Measurements from ENCODE around the gene RPL15. TPM values are rescaled to one million over a fixed set of nuclear protein-coding genes. Genes with fewer than 3 reads are reported as not detected.

RPL15 gene
- total and polyA plus RNA-seq, 2 of the 13 experiments (the other 11 are each of a cell fraction or from before 2014, with no cell fraction given): 1,297 to 3,693 TPM

DNA sequence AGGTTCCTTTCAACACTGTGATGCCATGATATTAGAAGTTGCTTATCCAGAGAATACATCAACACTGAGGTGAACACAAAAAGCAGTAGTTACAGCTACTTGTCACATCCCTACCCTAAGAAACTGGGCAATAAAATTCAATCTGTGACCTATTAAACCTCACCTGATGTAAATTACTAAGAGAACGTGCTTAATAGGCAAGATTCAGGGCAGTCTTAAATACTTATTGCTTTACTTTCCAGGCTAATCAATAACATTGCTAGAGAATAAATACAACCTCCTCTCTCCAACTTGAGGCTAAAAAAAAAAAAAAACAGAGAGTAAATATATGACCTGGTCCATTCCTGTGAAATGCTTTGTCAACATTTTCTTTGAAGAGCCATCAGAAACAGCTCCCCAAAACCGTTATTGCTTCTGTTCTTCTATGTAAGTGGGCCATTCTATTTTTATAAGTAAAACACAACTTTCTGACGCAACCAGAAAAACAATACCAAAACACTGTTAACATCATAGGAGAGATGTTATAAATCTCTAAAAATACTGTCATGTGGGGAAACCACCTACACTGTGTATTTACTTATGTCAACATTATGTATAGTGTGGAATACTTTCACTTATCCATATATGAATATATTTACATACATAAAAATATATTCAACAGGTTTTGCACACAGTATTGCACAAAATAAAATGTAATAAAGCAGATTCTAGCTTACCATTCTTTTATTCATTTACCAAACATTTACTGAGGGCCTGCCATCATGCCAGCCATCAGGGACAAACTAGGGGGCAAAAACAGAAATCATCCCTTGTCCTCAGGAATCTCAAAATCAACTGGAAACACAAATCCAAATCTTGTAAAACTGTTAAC is 2.8 kb upstream of the RPL15 start:
- no peak overlapping the region for H3K27ac ChIP-seq (ENCODE audit: extremely low read length, insufficient read depth, low read length)
- H3K9ac ChIP-seq (ENCODE audit: insufficient read depth, low read depth, low read length): no peak overlapping the region
- no peaks in the 10 kb centered on the region; a peak in 1 of 5 replicates for H3K27me3 ChIP-seq (ENCODE audit: control insufficient read depth in 1 of 2, insufficient read depth in 2 of 2, low read length in 2 of 2)
- H4K20me1 ChIP-seq (ENCODE audit: insufficient read depth, low read length): peaks cover 23% of the 10 kb centered on the region
- DNase-seq (ENCODE audit: low spot score): no peak
- 39% methylated on average over 3 of the region's 3 CpGs for whole genome bisulfite sequencing (ENCODE audit: low lambda C conversion rate)
- intact Hi-C loops (cut with micrococcal nuclease; ENCODE audit: unreplicated experiment) (no loop called here), in situ Hi-C loops (cut with HindIII; ENCODE audit: extremely low pct_ligation_motif_present, low pct_unique_long_range_greater_than_20kb) (no loop called here)
- H3K4me3 ChIP-seq (replicated peaks in 1 of 3; ENCODE audit: insufficient read depth in 1 of 3, low read depth in 2 of 3, low read length in 3 of 3): peak overlapping the region in 1 of 3 experiments; percentile 23; a peak in 2 of 6 replicates
- H3K36me3 ChIP-seq (replicated peaks in 1 of 2; ENCODE audit: control insufficient read depth in 1 of 2, insufficient read depth in 2 of 2, low read length in 2 of 2): peaks cover 1 to 15% of the 10 kb centered on the region in 2 experiments; a peak in 1 of 5 replicates
- H2AFZ ChIP-seq (ENCODE audit: low read length): no peak overlapping the region
- no peak for FAIRE-seq
- no peaks in the 10 kb centered on the region for H3K9me3 ChIP-seq (ENCODE audit: low read length)
- peaks cover 35% of the 10 kb centered on the region for H3K4me1 ChIP-seq (ENCODE audit: insufficient read depth, low read length)
- ChIA-PET CTCF (ENCODE audit: low intra/inter-chr PET ratio, low total read pairs) (no interaction called here), POLR2A (interaction anchor here (0.6 to 1.1 kb wide), 3 partner anchors 10 to 104 kb away, joined by 3 to 4 read pairs (median 4); no protein-coding TSS in a partner anchor)
- H3K4me2 ChIP-seq (ENCODE audit: low read depth, low read length): peak overlapping the region; percentile 76
- peaks cover 56% of the 10 kb centered on the region for H3K79me2 ChIP-seq (ENCODE audit: insufficient read depth, low read length)
- no TSS peak for BruUV-seq (replicated peaks)
- ATAC-seq: peak; percentile 1; the same call in 1 of the 3 replicates
- TF ChIP-seq CREB1 (IDR thresholded peaks at IDR 0.05): no peak
- TF ChIP-seq CREB1 (CRISPR knock-in tag; IDR thresholded peaks at IDR 0.05): peak; percentile 37; the same call in 1 of the 2 replicates
- peak; percentile 85 to 88 for TF ChIP-seq MAFK (conservative IDR thresholded peaks at IDR 0.05 in 1 of 2, IDR thresholded peaks at IDR 0.05 in 1 of 2; ENCODE audit: low read length in 2 of 2)
- TF ChIP-seq MXD4 (CRISPR knock-in tag; IDR thresholded peaks at IDR 0.05): no peak
- 0 out of 2 replicates have a peak, but pooled peaks have one; percentile 25 for TF ChIP-seq ATF1 (CRISPR knock-in tag; IDR thresholded peaks at IDR 0.05)
- TF ChIP-seq FOXA3 (CRISPR knock-in tag; IDR thresholded peaks at IDR 0.05): peak; percentile 31
- TF ChIP-seq NFE2L1 (CRISPR knock-in tag; IDR thresholded peaks at IDR 0.05; ENCODE audit: borderline replicate concordance): no peak
- 0 out of 2 replicates have a peak, but pooled peaks have one; percentile 45 for TF ChIP-seq BCL6 (CRISPR knock-in tag; IDR thresholded peaks at IDR 0.05)
- peak; percentile 19; the same call in 1 of the 2 replicates for TF ChIP-seq ONECUT2 (CRISPR knock-in tag; IDR thresholded peaks at IDR 0.05)
- no peak for TF ChIP-seq KLF16 (CRISPR knock-in tag; IDR thresholded peaks at IDR 0.05)
- TF ChIP-seq RXRB (CRISPR knock-in tag; IDR thresholded peaks at IDR 0.05; ENCODE audit: borderline replicate concordance): 0 out of 2 replicates have a peak, but pooled peaks have one; percentile 14
- no peak for TF ChIP-seq FOXK2 (IDR thresholded peaks at IDR 0.05)
- TF ChIP-seq ZNF362 (CRISPR knock-in tag; IDR thresholded peaks at IDR 0.05; ENCODE audit: borderline replicate concordance): peak; percentile 86
- no peak for TF ChIP-seq REST (IDR thresholded peaks at IDR 0.05; ENCODE audit: borderline replicate concordance in 1 of 2, low read depth in 1 of 2, low read length in 2 of 2)
- TF ChIP-seq GATAD1 (CRISPR knock-in tag; IDR thresholded peaks at IDR 0.05): no peak
- TF ChIP-seq HOXD1 (CRISPR knock-in tag; IDR thresholded peaks at IDR 0.05): no peak
- TF ChIP-seq FOXP1 (IDR thresholded peaks at IDR 0.05): no peak
- peak; percentile 43; the same call in 1 of the 2 replicates for TF ChIP-seq FOXP1 (CRISPR knock-in tag; IDR thresholded peaks at IDR 0.05)
- TF ChIP-seq MAFF (IDR thresholded peaks at IDR 0.05; ENCODE audit: low read depth, low read length): peak; percentile 83
- no peak for TF ChIP-seq ZNF790 (CRISPR knock-in tag; IDR thresholded peaks at IDR 0.05; ENCODE audit: borderline replicate concordance)
